ENCODE data around the gene CNEP1R1.

GRCh38 chr16:49978569-49979326, 46.3 kb upstream of the CNEP1R1 start:
- TF ChIP-seq, protein P1, sequence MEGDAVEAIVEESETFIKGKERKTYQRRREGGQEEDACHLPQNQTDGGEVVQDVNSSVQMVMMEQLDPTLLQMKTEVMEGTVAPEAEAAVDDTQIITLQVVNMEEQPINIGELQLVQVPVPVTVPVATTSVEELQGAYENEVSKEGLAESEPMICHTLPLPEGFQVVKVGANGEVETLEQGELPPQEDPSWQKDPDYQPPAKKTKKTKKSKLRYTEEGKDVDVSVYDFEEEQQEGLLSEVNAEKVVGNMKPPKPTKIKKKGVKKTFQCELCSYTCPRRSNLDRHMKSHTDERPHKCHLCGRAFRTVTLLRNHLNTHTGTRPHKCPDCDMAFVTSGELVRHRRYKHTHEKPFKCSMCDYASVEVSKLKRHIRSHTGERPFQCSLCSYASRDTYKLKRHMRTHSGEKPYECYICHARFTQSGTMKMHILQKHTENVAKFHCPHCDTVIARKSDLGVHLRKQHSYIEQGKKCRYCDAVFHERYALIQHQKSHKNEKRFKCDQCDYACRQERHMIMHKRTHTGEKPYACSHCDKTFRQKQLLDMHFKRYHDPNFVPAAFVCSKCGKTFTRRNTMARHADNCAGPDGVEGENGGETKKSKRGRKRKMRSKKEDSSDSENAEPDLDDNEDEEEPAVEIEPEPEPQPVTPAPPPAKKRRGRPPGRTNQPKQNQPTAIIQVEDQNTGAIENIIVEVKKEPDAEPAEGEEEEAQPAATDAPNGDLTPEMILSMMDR (conservative IDR thresholded peaks at IDR 0.05; ENCODE audit: low read length): no peak
- no peak for TF ChIP-seq EZH2phosphoT487 (IDR thresholded peaks at IDR 0.05; ENCODE audit: borderline replicate concordance)

Measured in Loucy (cell line).